Muscle of leg (tissue), 11 donors: ENCODE measurements around the gene R3HCC1L. TPM values are rescaled to one million over a fixed set of nuclear protein-coding genes. Genes with fewer than 3 reads are reported as not detected.
"Not testable (repeated sequence)": the region's sequence is repeated elsewhere in the genome, so short reads cannot be mapped to it uniquely, and the experiment has no call there.

Experiments used
- DNase-seq: peaks from one replicate; pipeline ENCODE4 v3.0.0; 2013
- H3K27ac ChIP-seq: one replicate; pipeline ENCODE4 v1.5.1; 2013; ENCODE audit warnings: mild to moderate bottlenecking, low read length, control low read depth
- H3K27me3 ChIP-seq: one replicate; pipeline ENCODE4 v1.6.1; 2013; ENCODE audit warnings: low read length; ENCODE audit not compliant: control insufficient read depth, insufficient read depth
- H3K36me3 ChIP-seq: one replicate; pipeline ENCODE4 v1.6.1; 2013; ENCODE audit warnings: low read length; ENCODE audit not compliant: control insufficient read depth, insufficient read depth
- H3K4me1 ChIP-seq: one replicate; pipeline ENCODE4 v1.6.1; 2013; ENCODE audit warnings: low read length; ENCODE audit not compliant: control insufficient read depth, insufficient read depth
- H3K4me3 ChIP-seq: one replicate; pipeline ENCODE4 v1.5.1; 2013; ENCODE audit warnings: low read length, control low read depth
- H3K9me3 ChIP-seq: replicated peaks from 2 replicates; pipeline ENCODE4 v1.6.1; 2013; ENCODE audit warnings: low read depth, low read length; ENCODE audit not compliant: control insufficient read depth
- WGBS: methylation state at CpG from one replicate; pipeline ENCODE4 v1.1.5; 2013; ENCODE audit warnings: missing lambda C conversion rate; ENCODE audit not compliant: insufficient coverage; 5-methylcytosine and 5-hydroxymethylcytosine counted together
- polyA plus RNA-seq, 8 donors: library from polyadenylated mRNA; unstranded; fragments of 120-200 nt; gene quantifications; one replicate each; pipeline versions ENCODE4 v1.2.1 to v1.2.3, GENCODE V29; 2013; ENCODE audit warnings: inconsistent platforms in 1 of 8, low replicate concordance in 1 of 8; ENCODE audit not compliant: insufficient read length in 8 of 8, insufficient read depth in 1 of 8
- total RNA-seq: library from RNA; stranded (reverse); fragments of 120-200 nt; gene quantifications from one replicate; pipeline ENCODE4 v1.2.4, GENCODE V29; 2013

R3HCC1L gene
- total and polyA plus RNA-seq, 9 donors: 10.0 to 13.5 (median 11.9) TPM

- DNase-seq: no peak
Measured at GRCh38 chr10:98149858-98150257, 15.4 kb downstream of the R3HCC1L start.

GRCh38 chr10:98150544-98150943 lies 16.1 kb downstream of the R3HCC1L start:
- Histone ChIP-seq H3K4me3 (no peak overlapping the region), H3K4me1 (no peaks in the 10 kb centered on the region), H3K27ac (no peak overlapping the region), H3K36me3 (peaks cover 3% of the 10 kb centered on the region), H3K9me3 (peaks cover 20% of the 10 kb centered on the region), H3K27me3 (no peaks in the 10 kb centered on the region)
- DNase-seq: no peak
- WGBS: 60% methylated on average over 2 of the region's 5 CpGs

More at GRCh38 chr10:98149858-98150257, 15.4 kb downstream of the R3HCC1L start:
- Histone ChIP-seq H3K36me3 (peaks cover 3% of the 10 kb centered on the region), H3K4me1 (no peaks in the 10 kb centered on the region), H3K9me3 (peaks cover 20% of the 10 kb centered on the region), H3K27me3 (no peaks in the 10 kb centered on the region), H3K27ac (no peak overlapping the region), H3K4me3 (no peak overlapping the region)
- WGBS: no CpG with 5 or more reads among the region's 1 CpG

GRCh38 chr10:98152778-98153177 lies 18.3 kb downstream of the R3HCC1L start:
- H3K4me1 ChIP-seq, H3K4me3 ChIP-seq, H3K36me3 ChIP-seq, DNase-seq, H3K27me3 ChIP-seq, H3K27ac ChIP-seq: not testable (repeated sequence)
- WGBS: 86% methylated on average over 7 of the region's 30 CpGs
- peaks cover 20% of the 10 kb centered on the region for H3K9me3 ChIP-seq

GRCh38 chr10:98153213-98153958 lies 18.9 kb downstream of the R3HCC1L start:
- H3K27me3 ChIP-seq, H3K36me3 ChIP-seq, H3K4me1 ChIP-seq, H3K4me3 ChIP-seq, H3K27ac ChIP-seq: not testable (repeated sequence)
- WGBS: 27% methylated on average over 3 of the region's 8 CpGs
- H3K9me3 ChIP-seq: peaks cover 17% of the 10 kb centered on the region
- DNase-seq: peak; percentile 43

DNA sequence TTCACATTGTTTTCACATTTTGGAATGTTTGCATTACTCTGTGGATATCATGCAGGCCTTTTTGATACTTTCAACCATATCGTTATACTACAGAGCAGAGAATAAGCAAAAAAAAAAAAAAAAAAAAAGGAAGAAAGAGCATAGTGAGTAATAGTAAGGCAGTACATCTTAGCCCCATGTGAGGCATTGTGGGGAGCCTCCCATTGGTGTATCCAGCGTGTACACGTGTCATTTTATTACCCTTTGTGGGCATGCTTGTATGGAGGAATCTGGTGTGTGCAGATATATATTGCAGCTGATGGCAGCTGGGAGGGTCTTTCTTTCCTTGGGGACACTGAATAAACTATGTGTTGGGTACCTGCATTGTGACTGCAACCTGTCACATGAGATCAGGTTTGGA lies 19.6 kb downstream of the R3HCC1L start:
- Histone ChIP-seq H3K9me3 (peaks cover 12% of the 10 kb centered on the region), H3K27me3 (no peaks in the 10 kb centered on the region), H3K36me3 (peaks cover 6% of the 10 kb centered on the region), H3K27ac (no peak overlapping the region), H3K4me3 (no peak overlapping the region), H3K4me1 (no peaks in the 10 kb centered on the region)
- DNase-seq: no peak
- 42% methylated on average over 2 of the region's 3 CpGs for WGBS

DNA sequence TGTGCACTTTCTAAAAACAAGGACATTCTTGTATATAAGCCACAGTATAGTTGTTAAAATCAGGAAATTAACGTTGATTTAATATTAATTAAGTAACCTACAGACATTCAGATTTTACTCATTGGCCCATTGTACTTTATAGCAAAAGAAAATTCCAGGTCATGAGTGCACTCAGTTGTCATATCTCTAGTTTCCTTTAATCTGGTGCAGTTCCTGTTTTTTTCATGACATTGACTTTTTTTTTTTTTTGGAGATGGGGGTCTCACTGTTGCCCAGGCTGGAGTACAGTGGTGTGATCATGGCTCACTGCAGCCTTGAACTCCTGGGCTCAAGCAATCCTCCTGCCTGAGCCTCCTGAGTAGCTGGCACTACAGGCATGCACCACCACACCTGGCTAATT lies 24.1 kb downstream of the R3HCC1L start:
- Histone ChIP-seq H3K9me3 (no peaks in the 10 kb centered on the region), H3K36me3 (peaks cover 3% of the 10 kb centered on the region), H3K4me1 (no peaks in the 10 kb centered on the region), H3K27ac (no peak overlapping the region), H3K4me3 (no peak overlapping the region), H3K27me3 (no peaks in the 10 kb centered on the region)
- no peak for DNase-seq
- no CpG with 5 or more reads among the region's 1 CpG for WGBS

- H3K4me3 ChIP-seq: no peak overlapping the region
- H3K36me3 ChIP-seq: peaks cover 9% of the 10 kb centered on the region
- DNase-seq: no peak
- H3K27me3 ChIP-seq: no peaks in the 10 kb centered on the region
- H3K4me1 ChIP-seq: no peaks in the 10 kb centered on the region
- WGBS: 84% methylated on average over 5 of the region's 5 CpGs
- no peak overlapping the region for H3K27ac ChIP-seq
- H3K9me3 ChIP-seq: no peaks in the 10 kb centered on the region
Measured at GRCh38 chr10:98163941-98164340, 29.5 kb downstream of the R3HCC1L start.

DNA sequence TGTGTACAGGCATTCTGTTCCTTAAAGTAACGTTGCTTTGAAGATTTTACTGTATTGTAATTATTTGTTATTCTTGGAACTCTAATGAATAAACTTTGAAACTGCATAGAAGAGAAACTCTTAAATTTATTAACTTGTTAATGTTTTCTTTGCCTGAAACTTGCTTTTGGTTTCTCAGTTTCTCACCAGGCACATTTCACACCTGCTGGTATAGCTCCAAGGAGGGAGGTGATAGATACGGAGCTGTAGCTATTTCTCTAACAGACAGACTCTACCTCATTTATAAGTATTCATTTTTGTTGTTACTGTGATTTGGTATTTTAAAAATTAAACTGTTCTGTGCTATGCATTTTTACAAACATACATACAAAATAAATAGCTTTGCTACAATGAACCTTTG lies 32.7 kb downstream of the R3HCC1L start:
- Histone ChIP-seq H3K9me3 (no peaks in the 10 kb centered on the region), H3K27me3 (no peaks in the 10 kb centered on the region), H3K27ac (no peak overlapping the region), H3K4me3 (no peak overlapping the region), H3K36me3 (peaks cover 9% of the 10 kb centered on the region), H3K4me1 (peaks cover under 1% of the 10 kb centered on the region)
- no CpG with 5 or more reads among the region's 2 CpGs for WGBS
- no peak for DNase-seq

- Histone ChIP-seq H3K4me3 (no peak overlapping the region), H3K27ac (no peak overlapping the region), H3K9me3 (no peaks in the 10 kb centered on the region), H3K27me3 (no peaks in the 10 kb centered on the region), H3K4me1 (peaks cover 6% of the 10 kb centered on the region), H3K36me3 (peaks cover 9% of the 10 kb centered on the region)
- DNase-seq: no peak
- 66% methylated on average over 3 of the region's 7 CpGs for WGBS
Measured at GRCh38 chr10:98168147-98168546, 33.7 kb downstream of the R3HCC1L start.

- Histone ChIP-seq H3K4me1 (peaks cover 11% of the 10 kb centered on the region), H3K36me3 (peaks cover 9% of the 10 kb centered on the region), H3K27ac (no peak overlapping the region), H3K4me3 (no peak overlapping the region), H3K27me3 (no peaks in the 10 kb centered on the region), H3K9me3 (no peaks in the 10 kb centered on the region)
- DNase-seq: no peak
- WGBS: 70% methylated on average over 1 of the region's 3 CpGs
Measured at GRCh38 chr10:98168766-98169165, 34.3 kb downstream of the R3HCC1L start.

- no peaks in the 10 kb centered on the region for H3K9me3 ChIP-seq
- H3K27me3 ChIP-seq: no peaks in the 10 kb centered on the region
- H3K4me3 ChIP-seq: no peak overlapping the region
- peaks cover 9% of the 10 kb centered on the region for H3K36me3 ChIP-seq
- no peak overlapping the region for H3K27ac ChIP-seq
- peaks cover 11% of the 10 kb centered on the region for H3K4me1 ChIP-seq
- DNase-seq: no peak
- no CpG with 5 or more reads among the region's 2 CpGs for WGBS
Measured at GRCh38 chr10:98169379-98169778, 34.9 kb downstream of the R3HCC1L start.
